Osteocyte (in vitro differentiated cells): ENCODE data around the gene TEX11. TPM values are rescaled to one million over a fixed set of nuclear protein-coding genes. Genes with fewer than 3 reads are reported as not detected.
"Not testable (repeated sequence)": the region's sequence is repeated elsewhere in the genome, so short reads cannot be mapped to it uniquely, and the experiment has no call there.

Experiments
- DNase-seq: peaks from one replicate; pipeline ENCODE4 v3.0.0; 2021; ENCODE audit warnings: mixed read lengths; ENCODE audit not compliant: unreplicated experiment; ENCODE audit errors: extremely low spot score
- H3K27ac Mint-ChIP-seq: one replicate; pipeline ENCODE4 v1.8.0; 2021; ENCODE audit warnings: mild to moderate bottlenecking, mixed read lengths; ENCODE audit not compliant: unreplicated experiment
- H3K27me3 Mint-ChIP-seq: one replicate; pipeline ENCODE4 v1.8.0; 2021; ENCODE audit warnings: mixed read lengths; ENCODE audit not compliant: unreplicated experiment
- H3K36me3 Mint-ChIP-seq: one replicate; pipeline ENCODE4 v1.8.0; 2021; ENCODE audit warnings: mixed read lengths; ENCODE audit not compliant: unreplicated experiment
- H3K4me1 Mint-ChIP-seq: one replicate; pipeline ENCODE4 v1.8.0; 2021; ENCODE audit warnings: mixed read lengths; ENCODE audit not compliant: unreplicated experiment
- H3K4me3 Mint-ChIP-seq: one replicate; pipeline ENCODE4 v1.8.0; 2021; ENCODE audit warnings: mild to moderate bottlenecking, moderate library complexity, mixed read lengths; ENCODE audit not compliant: unreplicated experiment
- H3K9me3 Mint-ChIP-seq: one replicate; pipeline ENCODE4 v1.8.0; 2021; ENCODE audit warnings: mixed read lengths; ENCODE audit not compliant: unreplicated experiment
- CTCF ChIP-seq: fragments of 200-600 bp; sonication (generic); IDR thresholded peaks from 2 replicates; pipeline ENCODE4 v1.5.0; 2021; ENCODE audit warnings: antibody characterized with exemption, mild to moderate bottlenecking, moderate library complexity
- total RNA-seq: library from RNA; stranded (reverse); gene quantifications from 2 replicates; pipeline ENCODE4 v1.2.1, GENCODE V29; 2021

The TEX11 gene
- total RNA-seq, 1 donor from 2014 or later, result not detected

GRCh38 chrX:70669120-70669519 lies 239.4 kb downstream of the TEX11 start:
- no peaks in the 10 kb centered on the region for H3K9me3 Mint-ChIP-seq
- H3K4me1 Mint-ChIP-seq, result no peaks in the 10 kb centered on the region
- H3K27ac Mint-ChIP-seq, result no peak overlapping the region
- H3K27me3 Mint-ChIP-seq, result no peaks in the 10 kb centered on the region
- TF ChIP-seq CTCF, result no peak
- no peak for DNase-seq
- H3K4me3 Mint-ChIP-seq, result no peak overlapping the region
- H3K36me3 Mint-ChIP-seq, result no peaks in the 10 kb centered on the region

- DNase-seq, result no peak
- H3K27ac Mint-ChIP-seq, result no peak overlapping the region
- TF ChIP-seq CTCF, result peak; percentile 48
- H3K27me3 Mint-ChIP-seq, result peaks cover 5% of the 10 kb centered on the region
- H3K9me3 Mint-ChIP-seq, result no peaks in the 10 kb centered on the region
- no peak overlapping the region for H3K4me3 Mint-ChIP-seq
- no peaks in the 10 kb centered on the region for H3K36me3 Mint-ChIP-seq
- no peaks in the 10 kb centered on the region for H3K4me1 Mint-ChIP-seq
Measured at GRCh38 chrX:70664726-70665125, 243.8 kb downstream of the TEX11 start.

GRCh38 chrX:70661124-70661523 lies 247.4 kb downstream of the TEX11 start:
- not testable (repeated sequence) for H3K27me3 Mint-ChIP-seq, H3K4me1 Mint-ChIP-seq, H3K27ac Mint-ChIP-seq, H3K36me3 Mint-ChIP-seq, H3K9me3 Mint-ChIP-seq, H3K4me3 Mint-ChIP-seq, DNase-seq

- not testable (repeated sequence) for H3K4me1 Mint-ChIP-seq, H3K9me3 Mint-ChIP-seq, H3K27ac Mint-ChIP-seq, H3K36me3 Mint-ChIP-seq, H3K4me3 Mint-ChIP-seq, DNase-seq, H3K27me3 Mint-ChIP-seq
Measured at GRCh38 chrX:70657546-70657945, 251.0 kb downstream of the TEX11 start.

- no peak for TF ChIP-seq CTCF
Measured at GRCh38 chrX:70656304-70656703, 252.2 kb downstream of the TEX11 start.

GRCh38 chrX:70647910-70648309 lies 260.6 kb downstream of the TEX11 start:
- H3K27me3 Mint-ChIP-seq, H3K4me1 Mint-ChIP-seq, H3K4me3 Mint-ChIP-seq, DNase-seq, H3K36me3 Mint-ChIP-seq, H3K27ac Mint-ChIP-seq: not testable (repeated sequence)
- H3K9me3 Mint-ChIP-seq, result peaks cover 19% of the 10 kb centered on the region

More at GRCh38 chrX:70656304-70656703, 252.2 kb downstream of the TEX11 start:
- DNase-seq, result no peak
- no peaks in the 10 kb centered on the region for H3K9me3 Mint-ChIP-seq
- H3K27me3 Mint-ChIP-seq, result no peaks in the 10 kb centered on the region
- H3K4me1 Mint-ChIP-seq, result no peaks in the 10 kb centered on the region
- no peak overlapping the region for H3K4me3 Mint-ChIP-seq
- H3K27ac Mint-ChIP-seq, result no peak overlapping the region
- H3K36me3 Mint-ChIP-seq, result no peaks in the 10 kb centered on the region

GRCh38 chrX:70636218-70636617 lies 272.3 kb downstream of the TEX11 start:
- DNase-seq, result no peak
- TF ChIP-seq CTCF, result no peak
- Mint-ChIP-seq H3K4me1 (no peaks in the 10 kb centered on the region), H3K27ac (no peak overlapping the region), H3K36me3 (no peaks in the 10 kb centered on the region), H3K27me3 (no peaks in the 10 kb centered on the region), H3K9me3 (peaks cover 20% of the 10 kb centered on the region), H3K4me3 (no peak overlapping the region)
